Esophagus muscularis mucosa (tissue), 3 donors: ENCODE data around the gene TMEM207.

Experiments
- EP300 ChIP-seq: sonication (generic); formaldehyde crosslinking; IDR thresholded peaks from one replicate; pipeline ENCODE4 v1.6.1; 2017; ENCODE audit warnings: antibody characterized with exemption
- TF ChIP-seq, protein P1 (sequence below), 3 experiments: fragments of 200-600 bp in 2 of 3; fragments of 450-650 bp in 1 of 3; sonication (generic) in 2 of 3; IDR thresholded peaks; one replicate each; pipeline ENCODE4 v1.5.1; 2017 to 2019; ENCODE audit warnings: antibody characterized with exemption in 3 of 3, mild to moderate bottlenecking in 2 of 3, moderate library complexity in 1 of 3

DNA sequence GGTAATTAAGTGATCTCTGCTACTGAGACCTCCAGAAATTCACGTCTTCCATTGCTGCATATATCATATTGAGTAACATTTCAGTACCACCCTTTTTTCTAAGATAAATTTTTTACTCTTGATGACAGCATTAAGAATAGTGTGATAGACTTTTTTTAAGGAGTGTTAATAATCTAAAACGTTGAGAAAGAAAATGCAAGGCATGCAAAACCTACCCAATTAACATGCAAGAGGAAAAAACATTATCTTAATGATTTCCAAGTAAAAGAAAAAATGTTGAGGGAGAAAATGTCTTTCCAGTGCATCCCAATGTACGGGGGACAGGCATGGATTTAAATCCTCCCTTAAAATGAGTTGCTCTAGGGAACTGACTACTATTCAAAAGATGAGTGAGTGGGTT is 61.0 kb downstream of the TMEM207 start:
- TF ChIP-seq, protein P1, sequence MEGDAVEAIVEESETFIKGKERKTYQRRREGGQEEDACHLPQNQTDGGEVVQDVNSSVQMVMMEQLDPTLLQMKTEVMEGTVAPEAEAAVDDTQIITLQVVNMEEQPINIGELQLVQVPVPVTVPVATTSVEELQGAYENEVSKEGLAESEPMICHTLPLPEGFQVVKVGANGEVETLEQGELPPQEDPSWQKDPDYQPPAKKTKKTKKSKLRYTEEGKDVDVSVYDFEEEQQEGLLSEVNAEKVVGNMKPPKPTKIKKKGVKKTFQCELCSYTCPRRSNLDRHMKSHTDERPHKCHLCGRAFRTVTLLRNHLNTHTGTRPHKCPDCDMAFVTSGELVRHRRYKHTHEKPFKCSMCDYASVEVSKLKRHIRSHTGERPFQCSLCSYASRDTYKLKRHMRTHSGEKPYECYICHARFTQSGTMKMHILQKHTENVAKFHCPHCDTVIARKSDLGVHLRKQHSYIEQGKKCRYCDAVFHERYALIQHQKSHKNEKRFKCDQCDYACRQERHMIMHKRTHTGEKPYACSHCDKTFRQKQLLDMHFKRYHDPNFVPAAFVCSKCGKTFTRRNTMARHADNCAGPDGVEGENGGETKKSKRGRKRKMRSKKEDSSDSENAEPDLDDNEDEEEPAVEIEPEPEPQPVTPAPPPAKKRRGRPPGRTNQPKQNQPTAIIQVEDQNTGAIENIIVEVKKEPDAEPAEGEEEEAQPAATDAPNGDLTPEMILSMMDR (IDR thresholded peaks at IDR 0.05) = no peak
- TF ChIP-seq EP300 = no peak
